Activated CD8-positive, alpha-beta memory T cell treated with anti-CD3 and anti-CD28 coated beads for 36 hours (primary cell): Measurements from ENCODE around the gene CAMKK1. TPM values are rescaled to one million over a fixed set of nuclear protein-coding genes. Genes with fewer than 3 reads are reported as not detected.

ENCODE experiments used
- CTCF ChIA-PET: fragments of 350-600 bp; sonication (Branson Sonifier 250); formaldehyde crosslinking; loops from one replicate; lab custom pipeline; 2021; ENCODE audit warnings: antibody characterized with exemption; lab: Charles Lee
- POLR2A ChIA-PET: fragments of 350-600 bp; sonication (Branson Sonifier 250); formaldehyde crosslinking; loops from one replicate; lab custom pipeline; 2021; ENCODE audit warnings: antibody characterized with exemption; lab: Charles Lee
- total RNA-seq, 2 experiments: library from RNA; stranded (reverse); gene quantifications; one replicate each; pipeline ENCODE4 v1.2.3, GENCODE V29; 2021

The CAMKK1 gene
- 1 to 10 TPM; 3.1 to 3.5 TPM for total RNA-seq

DNA sequence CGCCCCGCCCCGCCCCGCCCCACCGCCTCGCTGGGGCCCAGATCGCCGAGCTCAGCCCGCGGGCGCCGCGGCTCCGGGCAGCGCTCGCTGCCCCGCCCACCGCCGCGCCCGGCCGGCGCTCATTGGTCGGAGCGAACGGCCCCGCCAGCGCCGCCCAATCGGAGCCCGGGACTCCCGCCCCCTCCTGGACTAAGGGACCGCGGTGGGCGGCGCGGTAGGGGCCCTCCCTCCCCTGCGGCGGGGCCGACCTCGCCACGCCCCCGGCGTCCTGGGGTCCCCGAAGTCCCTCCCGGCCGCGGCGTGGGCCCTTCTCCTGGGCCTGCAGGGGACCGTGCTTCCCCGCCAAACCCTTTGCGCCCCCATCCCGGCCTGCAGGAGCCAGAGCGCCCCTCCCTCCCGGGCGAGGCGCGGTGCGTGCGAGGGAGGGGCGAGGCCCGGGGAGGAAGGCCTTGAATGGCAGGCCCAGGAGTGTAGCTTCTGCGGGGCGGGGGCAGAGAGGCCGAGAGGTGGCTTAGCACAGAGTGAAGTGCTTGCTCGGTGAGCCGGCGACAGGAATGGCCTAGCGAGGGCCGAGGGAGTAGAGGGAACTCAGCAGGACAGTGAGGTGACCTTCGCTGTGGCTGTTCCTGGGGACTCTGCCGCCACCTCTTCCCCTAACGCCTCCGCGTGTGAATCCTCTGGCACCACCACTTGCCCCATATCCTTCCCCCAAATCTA, at the start of gene CAMKK1:
Gene CAMKK1, minus strand, starts transcription at position 51 of the 717 bp plus-strand sequence. CDS start 7,366 bp downstream, outside the sequence.
- ChIA-PET CTCF (interaction anchor here (1.0 to 2.1 kb wide), 4 partner anchors 21 to 117 kb away, joined by 3 to 8 read pairs (median 4); no protein-coding TSS in a partner anchor), POLR2A (interaction anchor here (1.2 to 1.5 kb wide), 2 partner anchors 23 to 72 kb away, joined by 3 to 5 read pairs; partner anchors contain the start of gene P2RX1)

- POLR2A ChIA-PET, result no interaction called here
- CTCF ChIA-PET, result interaction anchor here (0.5 kb wide), 1 partner anchor 10 kb away, joined by 3 read pairs; no protein-coding TSS in a partner anchor
Observed at GRCh38 chr17:3940965-3941698, 48.3 kb upstream of the CAMKK1 start.

GRCh38 chr17:3937359-3937758, 44.5 kb upstream of the CAMKK1 start:
- ChIA-PET POLR2A (no interaction called here), CTCF (no interaction called here)

GRCh38 chr17:3935825-3936355, 43.0 kb upstream of the CAMKK1 start:
- ChIA-PET CTCF (interaction anchor here (0.7 to 0.9 kb wide), 2 partner anchors 10 to 174 kb away, joined by 3 read pairs; no protein-coding TSS in a partner anchor), POLR2A (no interaction called here)

GRCh38 chr17:3935140-3935542, 42.3 kb upstream of the CAMKK1 start:
- POLR2A ChIA-PET, result no interaction called here
- CTCF ChIA-PET, result interaction anchor here (0.7 kb wide), 1 partner anchor 173 kb away, joined by 3 read pairs; no protein-coding TSS in a partner anchor

DNA sequence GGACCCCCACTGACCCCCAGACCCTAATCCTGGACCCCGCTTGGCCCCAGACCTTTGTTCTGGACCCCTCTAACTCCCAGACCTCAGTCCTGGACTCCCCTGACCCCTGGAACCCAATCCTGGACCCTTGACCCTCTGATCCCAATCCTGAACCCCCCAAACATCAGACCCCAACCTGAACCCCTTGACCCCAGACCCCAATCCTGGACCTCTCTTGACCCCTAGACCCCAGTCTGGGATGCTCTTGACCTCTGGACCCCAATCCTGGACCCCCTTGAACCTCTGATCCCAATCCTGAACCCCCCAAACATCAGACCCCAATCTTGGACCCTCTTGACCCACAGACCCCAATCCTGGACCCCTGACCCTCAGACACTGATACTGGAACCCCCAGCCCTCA, 36.9 kb upstream of the CAMKK1 start:
- ChIA-PET POLR2A (no interaction called here), CTCF (no interaction called here)

GRCh38 chr17:3929181-3929580, 36.3 kb upstream of the CAMKK1 start:
- ChIA-PET CTCF (interaction anchor here (2.0 kb wide), 1 partner anchor 15 kb away, joined by 9 read pairs; no protein-coding TSS in a partner anchor), POLR2A (no interaction called here)

- ChIA-PET POLR2A (no interaction called here), CTCF (interaction anchor here (1.4 to 2.0 kb wide), 2 partner anchors 13 to 15 kb away, joined by 3 to 9 read pairs; partner anchors contain the start of gene P2RX1)
Observed at GRCh38 chr17:3928406-3928805, 35.6 kb upstream of the CAMKK1 start.

DNA sequence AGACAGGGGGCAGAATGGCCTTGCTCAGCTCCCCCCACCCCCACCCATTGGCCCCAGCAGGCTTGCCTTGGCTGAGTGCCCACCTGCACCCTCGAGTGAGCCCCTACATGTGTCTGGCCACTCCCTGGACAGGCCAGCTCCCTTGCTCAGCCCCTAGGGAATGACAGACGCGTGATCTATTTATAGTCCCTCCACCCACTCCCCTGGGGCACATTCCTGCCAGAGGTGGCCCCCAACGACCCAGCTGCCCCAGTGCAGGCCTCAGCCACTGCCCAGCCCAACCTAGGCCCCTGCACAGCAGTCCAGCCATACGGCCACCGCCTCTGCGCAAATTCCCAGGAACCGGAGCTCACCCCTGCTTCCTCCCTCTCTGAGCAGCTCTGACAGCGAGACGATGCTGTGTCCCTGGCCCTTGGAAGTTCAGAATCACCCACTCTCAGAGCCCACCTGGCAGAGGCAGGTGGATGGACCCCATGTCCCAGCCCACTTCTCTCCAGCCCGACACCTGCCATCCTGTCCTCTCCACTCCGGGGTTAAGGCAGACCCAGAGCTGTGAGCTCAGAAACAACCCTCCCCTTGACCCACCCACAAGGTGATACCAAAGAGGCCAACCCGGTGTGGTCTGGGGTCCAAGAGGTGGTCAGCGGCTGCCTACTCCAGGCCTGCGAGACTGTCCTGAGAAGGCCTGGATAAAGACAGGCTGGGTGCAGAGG, 34.9 kb upstream of the CAMKK1 start:
- CTCF ChIA-PET, result interaction anchor here (1.4 to 2.0 kb wide), 2 partner anchors 12 to 14 kb away, joined by 3 to 9 read pairs; partner anchors contain the start of gene P2RX1
- POLR2A ChIA-PET, result no interaction called here

DNA sequence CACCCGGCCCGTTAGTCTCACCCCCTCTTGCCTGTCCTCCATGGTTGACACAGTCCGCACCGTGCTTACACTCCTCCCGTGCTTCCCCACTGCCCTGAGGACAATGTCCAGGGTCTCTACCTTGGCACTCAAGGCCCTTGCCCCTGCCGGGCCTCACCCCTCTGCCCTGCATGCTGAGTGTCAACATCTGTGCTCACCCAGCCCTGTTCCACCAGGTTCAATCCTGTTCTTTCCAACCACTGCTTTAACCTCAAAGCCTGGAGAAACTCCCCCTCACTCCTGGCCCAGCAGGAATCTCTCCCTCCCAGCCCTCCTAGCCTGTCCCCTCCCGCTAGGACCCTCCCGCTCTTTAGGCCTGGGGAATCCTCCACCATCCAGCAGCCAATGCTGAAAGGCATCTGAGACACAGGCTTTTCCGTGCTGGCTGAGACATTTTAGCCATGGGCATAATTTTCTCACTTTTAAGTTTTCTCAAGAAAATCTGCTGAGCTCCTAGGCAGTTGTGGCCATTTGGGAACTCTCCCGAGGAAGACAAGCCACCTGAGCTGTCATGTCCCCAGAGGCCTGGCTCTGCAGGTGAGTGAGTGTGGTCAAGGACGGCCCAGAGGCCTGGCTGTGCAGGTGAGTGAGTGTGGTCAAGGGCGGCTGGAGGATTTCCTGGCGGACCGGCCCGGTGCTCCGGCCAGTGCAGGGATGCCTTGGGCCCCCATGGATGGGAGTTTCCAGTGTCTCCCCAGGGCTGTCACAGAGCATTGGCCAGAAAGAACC, 34.2 kb upstream of the CAMKK1 start:
- ChIA-PET POLR2A (no interaction called here), CTCF (interaction anchor here (1.4 to 2.0 kb wide), 2 partner anchors 11 to 13 kb away, joined by 3 to 9 read pairs; partner anchors contain the start of gene P2RX1)

GRCh38 chr17:3925684-3926485, 33.0 kb upstream of the CAMKK1 start:
- CTCF ChIA-PET, result interaction anchor here (0.7 to 2.5 kb wide), 3 partner anchors 11 to 27 kb away, joined by 3 to 7 read pairs (median 3); no protein-coding TSS in a partner anchor
- POLR2A ChIA-PET, result no interaction called here

DNA sequence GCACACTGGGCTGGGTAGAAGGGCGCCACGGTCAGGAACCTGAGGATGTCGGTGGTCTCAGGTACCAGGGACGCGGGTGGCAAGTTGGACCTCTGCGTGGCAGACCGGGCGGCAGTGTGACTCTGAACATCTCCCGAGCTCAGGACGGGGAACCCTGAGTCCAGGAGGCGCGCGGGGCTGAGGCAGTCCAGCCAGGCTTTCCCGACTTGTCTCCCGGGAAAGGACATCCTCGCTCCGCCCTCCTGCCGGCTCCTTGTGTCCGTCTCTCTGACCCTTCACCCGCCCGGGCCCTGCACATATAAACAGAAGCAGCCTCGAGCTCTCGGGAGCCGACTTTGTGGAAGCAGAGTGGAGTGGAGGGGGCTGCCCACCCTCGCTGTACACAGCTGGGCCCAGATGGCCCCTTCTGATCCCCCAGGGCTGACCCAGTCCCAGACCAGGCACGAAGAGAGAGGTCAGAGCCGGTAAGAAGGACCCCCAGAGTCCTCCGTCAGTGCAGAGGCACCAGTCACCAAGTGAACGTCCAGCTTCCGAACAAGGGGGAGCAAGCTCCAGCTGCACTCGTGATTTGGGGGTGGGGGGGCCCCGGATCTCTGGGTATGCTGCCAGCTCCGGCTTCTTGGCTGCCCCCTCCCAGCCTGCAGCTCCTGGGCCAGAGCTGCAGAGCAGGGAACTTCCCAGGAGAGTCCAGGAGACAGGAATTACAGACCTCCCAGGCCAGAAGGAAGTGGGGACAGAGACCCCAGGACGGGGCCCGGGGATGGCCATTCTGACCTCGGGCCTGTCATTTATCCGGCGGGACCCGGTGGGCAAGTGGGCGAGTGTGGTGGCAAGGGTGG, 31.9 kb upstream of the CAMKK1 start:
- CTCF ChIA-PET, result interaction anchor here (2.5 kb wide), 1 partner anchor 11 kb away, joined by 7 read pairs; no protein-coding TSS in a partner anchor
- POLR2A ChIA-PET, result no interaction called here

- CTCF ChIA-PET, result interaction anchor here (2.0 to 2.5 kb wide), 2 partner anchors 10 kb away, joined by 7 to 10 read pairs; no protein-coding TSS in a partner anchor
- POLR2A ChIA-PET, result no interaction called here
Observed at GRCh38 chr17:3923466-3924190, 30.8 kb upstream of the CAMKK1 start.

DNA sequence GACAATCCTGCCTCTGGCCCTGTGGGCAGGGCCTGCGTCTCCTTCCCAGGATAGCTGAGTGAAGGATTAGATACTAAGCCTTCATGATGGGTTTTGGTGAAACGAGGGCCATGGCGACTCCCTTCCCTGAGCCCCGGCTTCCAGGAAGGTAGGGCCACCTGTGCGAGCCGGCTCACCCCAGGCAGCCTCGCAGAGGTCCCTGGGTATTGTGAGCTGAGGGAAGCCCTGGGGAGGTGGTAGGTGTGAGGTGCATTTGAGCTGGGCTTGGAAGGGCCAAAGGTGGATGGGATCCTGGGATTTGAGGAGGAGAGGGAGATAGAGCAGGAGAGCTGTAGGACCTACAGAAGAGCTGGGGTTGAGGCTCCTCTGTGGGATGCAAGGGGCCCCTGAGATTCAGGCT, 29.9 kb upstream of the CAMKK1 start:
- ChIA-PET CTCF (interaction anchor here (2.0 kb wide), 1 partner anchor 9 kb away, joined by 10 read pairs; no protein-coding TSS in a partner anchor), POLR2A (no interaction called here)

DNA sequence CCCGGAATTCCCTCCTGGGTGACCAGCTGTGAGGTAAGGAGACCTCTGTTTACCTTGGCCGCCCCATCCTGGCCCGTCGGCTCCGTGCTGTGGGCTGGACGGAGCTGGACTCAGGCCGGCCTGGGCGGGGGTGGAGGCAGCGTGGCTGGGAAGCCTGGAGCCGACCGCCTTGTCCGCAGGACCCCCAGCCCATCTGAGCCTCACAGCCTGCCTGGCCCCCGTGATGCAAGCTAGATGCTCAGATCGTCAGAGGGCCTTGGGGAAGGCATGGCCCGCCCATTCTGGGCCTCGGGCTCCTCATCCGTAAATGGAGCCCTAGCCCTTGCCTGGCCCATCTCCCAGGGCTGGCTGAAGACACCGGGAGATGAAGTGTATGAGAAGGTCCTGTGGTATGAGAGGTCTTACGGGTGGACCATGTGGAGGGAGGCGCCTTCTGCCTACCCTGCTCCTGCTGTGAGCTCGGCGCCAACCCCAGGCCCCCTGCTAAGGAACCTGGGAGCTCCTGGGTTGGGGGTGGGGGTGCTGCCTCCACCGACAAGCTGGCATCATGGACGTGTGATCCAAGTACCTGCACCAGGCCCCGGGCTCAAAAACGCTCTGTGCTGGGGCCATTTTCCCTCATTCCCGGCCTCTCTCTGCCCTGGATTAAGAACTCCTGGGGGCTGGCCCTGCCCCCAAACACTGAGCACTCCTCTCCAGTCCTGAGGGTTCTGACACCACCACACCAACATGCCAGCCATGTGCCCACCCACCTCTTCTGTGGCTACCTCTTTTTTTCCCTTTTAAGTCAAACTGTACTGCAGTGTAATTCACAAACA, 28.9 kb upstream of the CAMKK1 start:
- POLR2A ChIA-PET, result no interaction called here
- CTCF ChIA-PET, result interaction anchor here (2.0 kb wide), 1 partner anchor 8 kb away, joined by 10 read pairs; no protein-coding TSS in a partner anchor
